Adipocyte (in vitro differentiated cells): ENCODE data around the gene PTPRN2.

Source experiments
- DNase-seq: peaks from one replicate; pipeline ENCODE4 v3.0.0-alpha.2; 2015; ENCODE audit warnings: low read depth
- H3K27me3 ChIP-seq: replicated peaks from 2 replicates; pipeline ENCODE4 v1.7.0; 2013; ENCODE audit warnings: mild to moderate bottlenecking, low read length, moderate library complexity; ENCODE audit not compliant: control insufficient read depth, insufficient read depth
- H3K36me3 ChIP-seq: 2 replicates; pipeline ENCODE4 v1.7.0; 2013; ENCODE audit warnings: low read length, mild to moderate bottlenecking, moderate library complexity; ENCODE audit not compliant: control insufficient read depth, insufficient read depth, severe bottlenecking
- H3K4me1 ChIP-seq: 2 replicates; pipeline ENCODE4 v1.7.0; 2013; ENCODE audit warnings: mild to moderate bottlenecking, low read length, moderate library complexity; ENCODE audit not compliant: control insufficient read depth, insufficient read depth
- H3K4me3 ChIP-seq: 2 replicates; pipeline ENCODE4 v1.7.0; 2013; ENCODE audit warnings: mild to moderate bottlenecking, low read length, moderate library complexity
- H3K9ac ChIP-seq: 2 replicates; pipeline ENCODE4 v1.7.0; 2013; ENCODE audit warnings: mild to moderate bottlenecking, low read length, moderate library complexity
- H3K9me3 ChIP-seq: 2 replicates; pipeline ENCODE4 v1.7.0; 2013; ENCODE audit warnings: mild to moderate bottlenecking, low read length, moderate library complexity; ENCODE audit not compliant: control insufficient read depth

PTPRN2 gene

GRCh38 chr7:157863176-157863575 lies 724.4 kb downstream of the PTPRN2 start:
- Histone ChIP-seq H3K4me3 (no peak overlapping the region), H3K36me3 (no peaks in the 10 kb centered on the region), H3K27me3 (no peaks in the 10 kb centered on the region), H3K9ac (no peak overlapping the region), H3K4me1 (no peaks in the 10 kb centered on the region), H3K9me3 (no peaks in the 10 kb centered on the region)
- no peak for DNase-seq

- H3K4me3 ChIP-seq, result no peak overlapping the region
- no peaks in the 10 kb centered on the region for H3K27me3 ChIP-seq
- H3K9me3 ChIP-seq, result no peaks in the 10 kb centered on the region
- no peaks in the 10 kb centered on the region for H3K4me1 ChIP-seq
- no peak overlapping the region for H3K9ac ChIP-seq
- H3K36me3 ChIP-seq, result no peaks in the 10 kb centered on the region
- no peak for DNase-seq
These were observed 724.9 kb downstream of the PTPRN2 start for GRCh38 chr7:157862731-157863130.

GRCh38 chr7:157861551-157861950 lies 726.1 kb downstream of the PTPRN2 start:
- H3K9ac ChIP-seq, result no peak overlapping the region
- H3K4me1 ChIP-seq, result no peaks in the 10 kb centered on the region
- no peaks in the 10 kb centered on the region for H3K27me3 ChIP-seq
- DNase-seq, result no peak
- H3K36me3 ChIP-seq, result no peaks in the 10 kb centered on the region
- no peak overlapping the region for H3K4me3 ChIP-seq
- H3K9me3 ChIP-seq, result no peaks in the 10 kb centered on the region

- Histone ChIP-seq H3K9ac (no peak overlapping the region), H3K4me3 (no peak overlapping the region), H3K9me3 (no peaks in the 10 kb centered on the region), H3K4me1 (no peaks in the 10 kb centered on the region), H3K27me3 (no peaks in the 10 kb centered on the region), H3K36me3 (no peaks in the 10 kb centered on the region)
- no peak for DNase-seq
These were observed 726.6 kb downstream of the PTPRN2 start for GRCh38 chr7:157861031-157861491.

GRCh38 chr7:157860406-157860805 lies 727.2 kb downstream of the PTPRN2 start:
- H3K27me3 ChIP-seq, result no peaks in the 10 kb centered on the region
- no peak for DNase-seq
- no peaks in the 10 kb centered on the region for H3K9me3 ChIP-seq

GRCh38 chr7:157859915-157860314 lies 727.7 kb downstream of the PTPRN2 start:
- no peaks in the 10 kb centered on the region for H3K9me3 ChIP-seq
- H3K4me1 ChIP-seq, result no peaks in the 10 kb centered on the region

More at GRCh38 chr7:157860406-157860805, 727.2 kb downstream of the PTPRN2 start:
- H3K4me3 ChIP-seq, result no peak overlapping the region
- H3K4me1 ChIP-seq, result no peaks in the 10 kb centered on the region
- no peaks in the 10 kb centered on the region for H3K36me3 ChIP-seq
- H3K9ac ChIP-seq, result no peak overlapping the region

GRCh38 chr7:157857578-157858075 lies 730.0 kb downstream of the PTPRN2 start:
- Histone ChIP-seq H3K27me3 (no peaks in the 10 kb centered on the region), H3K4me1 (no peaks in the 10 kb centered on the region), H3K4me3 (no peak overlapping the region), H3K36me3 (no peaks in the 10 kb centered on the region), H3K9me3 (no peaks in the 10 kb centered on the region), H3K9ac (no peak overlapping the region)
- DNase-seq, result no peak

More at GRCh38 chr7:157859915-157860314, 727.7 kb downstream of the PTPRN2 start:
- Histone ChIP-seq H3K27me3 (no peaks in the 10 kb centered on the region), H3K36me3 (no peaks in the 10 kb centered on the region), H3K9ac (no peak overlapping the region), H3K4me3 (no peak overlapping the region)
- no peak for DNase-seq

GRCh38 chr7:157856873-157857577 lies 730.6 kb downstream of the PTPRN2 start:
- Histone ChIP-seq H3K4me3 (no peak overlapping the region), H3K36me3 (no peaks in the 10 kb centered on the region), H3K9me3 (no peaks in the 10 kb centered on the region), H3K4me1 (no peaks in the 10 kb centered on the region), H3K27me3 (no peaks in the 10 kb centered on the region), H3K9ac (no peak overlapping the region)
- no peak for DNase-seq

- no peak for DNase-seq
- Histone ChIP-seq H3K9ac (no peak overlapping the region), H3K4me1 (no peaks in the 10 kb centered on the region), H3K27me3 (no peaks in the 10 kb centered on the region), H3K9me3 (no peaks in the 10 kb centered on the region), H3K4me3 (no peak overlapping the region), H3K36me3 (no peaks in the 10 kb centered on the region)
These were observed 732.0 kb downstream of the PTPRN2 start for GRCh38 chr7:157855452-157856213.

- H3K36me3 ChIP-seq, result no peaks in the 10 kb centered on the region
- no peak overlapping the region for H3K9ac ChIP-seq
- DNase-seq, result no peak
- no peaks in the 10 kb centered on the region for H3K27me3 ChIP-seq
- H3K4me3 ChIP-seq, result no peak overlapping the region
- no peaks in the 10 kb centered on the region for H3K4me1 ChIP-seq
- H3K9me3 ChIP-seq, result no peaks in the 10 kb centered on the region
These were observed 732.6 kb downstream of the PTPRN2 start for GRCh38 chr7:157855016-157855415.

- no peaks in the 10 kb centered on the region for H3K4me1 ChIP-seq
- H3K9ac ChIP-seq, result no peak overlapping the region
- DNase-seq, result no peak
- no peaks in the 10 kb centered on the region for H3K36me3 ChIP-seq
- H3K4me3 ChIP-seq, result no peak overlapping the region
- peaks cover under 1% of the 10 kb centered on the region for H3K9me3 ChIP-seq
- no peaks in the 10 kb centered on the region for H3K27me3 ChIP-seq
These were observed 733.3 kb downstream of the PTPRN2 start for GRCh38 chr7:157854066-157854891.
